ENCODE data around the gene ZC3H10. TPM values are rescaled to one million over a fixed set of nuclear protein-coding genes. Genes with fewer than 3 reads are reported as not detected.

The ZC3H10 gene
- total and polyA plus RNA-seq, 10 donors, result 1.5 to 13.6 (median 8.9) TPM

- 6 to 10% (median 7%) methylated on average over 12 of the region's 12 CpGs for WGBS, 5 donors
- peaks cover 0 to 8% (median 0%) of the 10 kb centered on the region in 6 donors for H3K36me3 ChIP-seq
- TF ChIP-seq POLR2AphosphoS5 (IDR thresholded peaks at IDR 0.05) (peak in 1 of 3 donors; percentile 17), POLR2A (IDR thresholded peaks at IDR 0.05) (no peak), CTCF (IDR thresholded peaks at IDR 0.05 in 8 of 11, conservative IDR thresholded peaks at IDR 0.05 in 3 of 11) (peak in 10 of 11 experiments; percentile 38 to 66 (median 54))
- peak overlapping the region; percentile 52 to 86 (median 59) for H3K4me3 ChIP-seq
- intact Hi-C loops (cut with DNase I; ENCODE audit: low total_unique reads), result no loop called here
- DNase-seq, result peak; percentile 88
- H3K9me3 ChIP-seq, result no peaks in the 10 kb centered on the region
- H3K4me1 ChIP-seq, result peaks cover 13 to 61% (median 43%) of the 10 kb centered on the region in 6 donors
- peak overlapping the region; percentile 96 to 98 (median 98) for H3K27ac ChIP-seq
- H3K27me3 ChIP-seq (replicated peaks in 1 of 7), result no peaks in the 10 kb centered on the region
Observed at GRCh38 chr12:56151672-56152131, 33.6 kb downstream of the ZC3H10 start.

GRCh38 chr12:56152132-56152755, 34.2 kb downstream of the ZC3H10 start, which contains the start of gene MYL6B:
TSS of gene MYL6B (plus strand) at chr12:56152587. CDS start at chr12:56153919, 1,332 bp downstream.
- Histone ChIP-seq H3K36me3 (peaks cover 0 to 8% (median 0%) of the 10 kb centered on the region in 6 donors), H3K4me3 (peak within 1 kb of the TSS; percentile 52 to 86 (median 59)), H3K9me3 (no peaks in the 10 kb centered on the region), H3K4me1 (peaks cover 12 to 61% (median 43%) of the 10 kb centered on the region in 6 donors), H3K27ac (peak within 1 kb of the TSS; percentile 96 to 98 (median 98)), H3K27me3 (replicated peaks in 1 of 7) (no peaks in the 10 kb centered on the region)
- 0 to 1% (median 1%) methylated on average over 23 to 37 of the region's 37 CpGs for WGBS, 5 donors
- TF ChIP-seq CTCF (IDR thresholded peaks at IDR 0.05 in 8 of 11, conservative IDR thresholded peaks at IDR 0.05 in 3 of 11) (no peak), POLR2A (IDR thresholded peaks at IDR 0.05) (peak in 1 of 3 donors; percentile 50), POLR2AphosphoS5 (IDR thresholded peaks at IDR 0.05) (peak; percentile 95 to 97 (median 95))
- intact Hi-C loops (cut with DNase I; ENCODE audit: low total_unique reads), result no loop called here
- DNase-seq, result peak; percentile 98

GRCh38 chr12:56152756-56153677, 35.0 kb downstream of the ZC3H10 start:
- intact Hi-C loops (cut with DNase I; ENCODE audit: low total_unique reads), result no loop called here
- Histone ChIP-seq H3K4me1 (peaks cover 12 to 59% (median 43%) of the 10 kb centered on the region in 6 donors), H3K9me3 (no peaks in the 10 kb centered on the region), H3K4me3 (peak overlapping the region; percentile 52 to 86 (median 59)), H3K36me3 (peaks cover 0 to 8% (median 0%) of the 10 kb centered on the region in 6 donors), H3K27me3 (replicated peaks in 1 of 7) (no peaks in the 10 kb centered on the region), H3K27ac (peak overlapping the region in 7 of 8 donors; percentile 97 to 98 (median 98))
- no peak for DNase-seq
- TF ChIP-seq CTCF (IDR thresholded peaks at IDR 0.05 in 8 of 11, conservative IDR thresholded peaks at IDR 0.05 in 3 of 11) (no peak), POLR2AphosphoS5 (IDR thresholded peaks at IDR 0.05) (no peak), POLR2A (IDR thresholded peaks at IDR 0.05) (no peak)
- 7 to 24% (median 15%) methylated on average over 8 of the region's 8 CpGs for WGBS, 5 donors
